Astrocyte of the spinal cord (primary cell): ENCODE measurements around the gene ZHX3.

Experiments
- DNase-seq: peaks from one replicate; pipeline ENCODE4 v3.0.0; 2011; ENCODE audit warnings: low read depth, low spot score
- H3K4me3 ChIP-seq: 2 replicates; pipeline ENCODE4 v1.5.1; 2011; ENCODE audit warnings: low read depth, mild to moderate bottlenecking, low read length, moderate library complexity
- in situ Hi-C: cut with HindIII; loops from 2 replicates; pipeline ENCODE4 v1.10.0; 2017; ENCODE audit warnings: low sequenced_read_pairs
- TF ChIP-seq, protein P1 (sequence below): IDR thresholded peaks from 2 replicates; pipeline ENCODE4 v1.5.1; 2012; ENCODE audit warnings: low read depth, mild to moderate bottlenecking, low read length, inconsistent platforms

Gene ZHX3

DNA sequence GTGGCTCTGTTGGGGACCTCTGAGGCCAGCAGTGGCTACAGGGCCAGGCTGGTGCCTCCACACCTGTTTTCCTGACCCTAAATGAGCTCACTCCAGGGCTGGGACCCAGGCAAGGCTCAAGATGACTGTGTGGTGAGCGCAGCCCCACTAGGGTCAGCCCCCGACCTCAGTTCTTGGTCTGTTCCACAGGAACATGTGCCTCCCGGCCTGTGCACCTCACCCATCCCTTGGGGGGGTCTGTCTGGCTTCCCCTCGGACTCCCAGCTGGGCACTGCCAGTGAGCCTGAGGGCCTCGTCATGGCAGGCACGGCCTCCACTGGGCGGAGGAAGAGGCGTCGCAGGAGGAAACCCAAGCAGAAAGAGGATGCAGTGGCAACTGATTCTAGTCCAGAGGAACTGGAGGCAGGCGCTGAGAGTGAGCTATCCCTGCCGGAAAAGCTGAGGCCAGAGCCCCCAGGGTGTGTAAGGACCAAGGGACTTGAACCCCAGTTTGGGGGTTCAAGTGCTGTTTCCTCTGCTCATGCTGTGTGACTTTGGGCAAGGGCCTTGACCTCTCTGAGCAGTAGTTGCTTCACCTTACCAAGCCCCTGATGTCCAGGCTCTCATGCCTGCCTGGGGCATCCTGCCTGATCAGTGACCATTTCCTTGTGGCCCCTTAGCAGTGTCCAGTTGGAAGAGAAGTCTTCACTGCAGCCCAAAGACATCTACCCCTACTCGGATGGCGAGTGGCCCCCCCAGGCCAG, 31.1 kb upstream of the ZHX3 start:
- TF ChIP-seq, protein P1, sequence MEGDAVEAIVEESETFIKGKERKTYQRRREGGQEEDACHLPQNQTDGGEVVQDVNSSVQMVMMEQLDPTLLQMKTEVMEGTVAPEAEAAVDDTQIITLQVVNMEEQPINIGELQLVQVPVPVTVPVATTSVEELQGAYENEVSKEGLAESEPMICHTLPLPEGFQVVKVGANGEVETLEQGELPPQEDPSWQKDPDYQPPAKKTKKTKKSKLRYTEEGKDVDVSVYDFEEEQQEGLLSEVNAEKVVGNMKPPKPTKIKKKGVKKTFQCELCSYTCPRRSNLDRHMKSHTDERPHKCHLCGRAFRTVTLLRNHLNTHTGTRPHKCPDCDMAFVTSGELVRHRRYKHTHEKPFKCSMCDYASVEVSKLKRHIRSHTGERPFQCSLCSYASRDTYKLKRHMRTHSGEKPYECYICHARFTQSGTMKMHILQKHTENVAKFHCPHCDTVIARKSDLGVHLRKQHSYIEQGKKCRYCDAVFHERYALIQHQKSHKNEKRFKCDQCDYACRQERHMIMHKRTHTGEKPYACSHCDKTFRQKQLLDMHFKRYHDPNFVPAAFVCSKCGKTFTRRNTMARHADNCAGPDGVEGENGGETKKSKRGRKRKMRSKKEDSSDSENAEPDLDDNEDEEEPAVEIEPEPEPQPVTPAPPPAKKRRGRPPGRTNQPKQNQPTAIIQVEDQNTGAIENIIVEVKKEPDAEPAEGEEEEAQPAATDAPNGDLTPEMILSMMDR = no peak
- H3K4me3 ChIP-seq = no peak overlapping the region
- in situ Hi-C loops = no loop called here
- DNase-seq = no peak

DNA sequence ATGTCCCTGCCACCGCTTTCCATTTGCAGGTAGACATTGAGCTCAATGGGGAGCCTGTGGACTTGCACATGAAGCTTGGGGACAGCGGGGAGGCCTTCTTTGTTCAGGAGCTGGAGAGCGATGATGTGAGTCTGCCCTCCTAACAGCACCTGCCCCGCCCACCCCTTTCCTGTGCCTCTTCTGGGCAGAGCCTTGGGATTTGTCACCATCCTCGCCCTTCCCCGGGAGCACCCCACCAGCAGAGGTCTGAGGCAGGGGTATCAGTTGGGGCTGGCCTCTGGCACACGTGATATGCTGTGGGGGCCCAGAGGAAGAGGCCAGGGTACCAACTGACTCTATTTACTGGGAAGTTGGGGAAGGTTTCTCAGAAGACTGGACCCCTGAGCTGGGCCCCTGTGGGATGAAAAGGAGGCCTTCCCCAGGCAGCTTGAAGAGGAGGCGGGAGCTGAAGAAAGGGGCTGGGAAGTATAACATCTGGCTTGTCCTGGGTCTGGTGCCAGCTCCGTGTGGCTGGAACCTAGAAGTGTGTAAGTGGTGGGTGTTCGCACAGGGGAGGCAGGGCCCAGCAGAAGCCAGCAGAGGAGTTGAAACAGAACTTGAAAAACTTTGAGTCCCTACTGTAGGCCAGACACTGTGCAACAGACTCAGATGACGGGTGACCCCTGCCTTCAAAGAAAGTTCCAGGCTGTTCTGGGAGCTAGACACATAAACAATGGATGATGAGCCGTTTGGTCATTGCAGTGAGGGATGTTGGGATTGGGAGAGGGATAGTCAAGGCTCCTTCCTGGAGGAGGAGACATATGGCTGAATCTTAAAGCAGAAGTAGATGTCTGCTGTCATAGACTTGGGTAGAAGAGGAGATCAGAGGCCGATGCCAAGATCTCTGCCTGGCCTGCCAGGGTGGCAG, 30.2 kb upstream of the ZHX3 start:
- H3K4me3 ChIP-seq = no peak overlapping the region
- in situ Hi-C loops = no loop called here
- TF ChIP-seq, protein P1 = no peak
- no peak for DNase-seq

DNA sequence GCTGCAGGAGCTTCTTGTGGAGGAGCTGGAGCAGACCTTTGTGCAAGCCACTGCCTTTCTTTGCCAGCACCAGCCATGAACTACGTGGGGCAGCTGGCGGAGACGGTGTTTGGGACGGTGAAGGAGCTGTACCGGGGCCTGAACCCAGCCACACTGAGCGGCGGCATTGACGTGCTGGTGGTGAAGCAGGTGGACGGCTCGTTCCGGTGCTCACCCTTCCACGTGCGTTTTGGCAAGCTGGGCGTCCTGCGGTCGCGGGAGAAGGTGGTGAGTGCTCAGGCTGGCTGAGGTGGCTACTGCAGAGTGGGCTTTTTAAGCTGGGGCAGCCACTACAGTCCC, 28.2 kb upstream of the ZHX3 start:
- in situ Hi-C loops = no loop called here
- H3K4me3 ChIP-seq = no peak overlapping the region
- TF ChIP-seq, protein P1 = no peak
- DNase-seq = no peak

DNA sequence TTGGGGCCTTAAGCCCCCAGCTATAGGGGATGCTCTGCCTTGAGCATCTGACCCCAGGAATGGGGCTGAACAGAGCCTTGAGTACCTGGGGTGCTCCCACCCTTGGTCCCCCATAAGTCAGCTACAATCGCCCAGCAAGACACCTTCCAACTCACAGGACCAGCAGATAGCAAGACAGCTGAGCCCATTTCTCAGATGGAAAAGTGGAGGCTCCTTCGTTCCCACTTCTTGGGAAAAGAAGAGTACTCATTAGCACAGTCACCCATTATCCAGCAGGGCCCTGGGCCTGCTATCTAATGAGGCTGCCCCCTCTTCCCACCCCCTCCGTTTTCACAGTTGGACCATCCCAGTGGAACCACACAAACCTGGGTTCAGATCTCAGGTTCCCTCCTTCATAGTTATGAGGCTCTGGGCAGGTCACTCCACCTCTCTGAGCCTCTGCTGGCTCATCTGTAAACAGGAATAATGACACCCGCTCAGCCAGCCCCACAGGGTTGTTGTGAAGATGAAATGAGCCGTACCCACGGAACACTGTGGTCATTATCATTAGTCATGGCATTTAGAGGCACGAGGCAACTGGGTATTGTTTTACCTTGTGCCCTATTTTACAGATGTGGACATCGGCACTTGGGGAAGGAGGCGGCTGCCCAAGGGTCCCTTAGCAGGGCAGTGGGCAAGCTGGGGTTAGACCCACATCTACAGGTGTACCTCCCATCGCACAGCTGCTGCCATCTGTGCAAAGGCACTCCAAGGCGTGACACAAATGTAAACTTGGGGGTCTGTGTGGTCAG, 27.6 kb upstream of the ZHX3 start:
- in situ Hi-C loops = no loop called here
- TF ChIP-seq, protein P1 = no peak
- no peak overlapping the region for H3K4me3 ChIP-seq
- no peak for DNase-seq

DNA sequence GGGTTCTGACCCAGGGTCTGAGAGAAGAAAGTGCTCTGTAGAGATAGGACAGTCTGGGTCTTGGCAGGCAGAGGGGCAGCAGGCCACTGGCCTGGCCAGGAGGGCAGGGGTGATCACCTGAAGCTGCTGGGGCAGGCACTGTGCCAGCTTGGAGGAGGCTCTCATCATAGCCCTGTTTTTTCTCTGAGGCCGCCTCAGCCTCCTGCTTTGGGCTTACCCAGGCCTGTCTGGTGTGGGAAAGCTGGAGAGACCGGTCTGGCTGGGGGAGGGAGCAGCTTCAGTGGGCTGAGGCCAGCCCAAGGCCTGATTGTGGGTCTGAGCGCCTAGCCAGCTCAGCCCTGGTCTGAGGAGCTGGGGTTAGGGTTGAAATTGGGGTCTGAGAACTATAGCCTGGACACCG, 26.9 kb upstream of the ZHX3 start:
- TF ChIP-seq, protein P1 = no peak
- no peak overlapping the region for H3K4me3 ChIP-seq
- no peak for DNase-seq
- in situ Hi-C loops = no loop called here
